HG02798 (cell line): ENCODE measurements around the gene FAM168A.
"Not testable (repeated sequence)": the region's sequence is repeated elsewhere in the genome, so short reads cannot be mapped to it uniquely, and the experiment has no call there.

Experiments
- ATAC-seq: cut with Tn5 transposase; IDR thresholded peaks from one replicate; pipeline ENCODE4 v1.9.1; 2021; ENCODE audit warnings: mild to moderate bottlenecking; ENCODE audit not compliant: unreplicated experiment, poor library complexity

Gene FAM168A

DNA sequence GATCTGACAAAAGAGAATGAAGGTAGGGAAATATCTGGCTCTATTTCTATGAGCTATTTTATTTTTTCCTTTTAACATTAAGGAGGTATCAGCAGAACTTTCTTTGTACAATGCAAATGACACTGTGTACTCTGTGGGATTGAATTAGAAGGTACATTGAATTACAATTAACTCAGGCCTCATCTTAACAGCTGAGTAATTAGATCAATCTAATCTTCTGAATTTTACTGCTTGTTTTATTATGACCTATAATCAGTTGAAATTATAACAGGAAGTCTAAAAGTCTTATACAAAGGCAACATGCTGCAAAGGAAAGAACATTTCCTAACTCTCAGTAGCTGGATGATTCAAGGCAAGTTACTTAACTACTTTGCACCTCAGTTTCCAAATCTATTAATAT, 151.9 kb downstream of the FAM168A start:
- no peak for ATAC-seq

DNA sequence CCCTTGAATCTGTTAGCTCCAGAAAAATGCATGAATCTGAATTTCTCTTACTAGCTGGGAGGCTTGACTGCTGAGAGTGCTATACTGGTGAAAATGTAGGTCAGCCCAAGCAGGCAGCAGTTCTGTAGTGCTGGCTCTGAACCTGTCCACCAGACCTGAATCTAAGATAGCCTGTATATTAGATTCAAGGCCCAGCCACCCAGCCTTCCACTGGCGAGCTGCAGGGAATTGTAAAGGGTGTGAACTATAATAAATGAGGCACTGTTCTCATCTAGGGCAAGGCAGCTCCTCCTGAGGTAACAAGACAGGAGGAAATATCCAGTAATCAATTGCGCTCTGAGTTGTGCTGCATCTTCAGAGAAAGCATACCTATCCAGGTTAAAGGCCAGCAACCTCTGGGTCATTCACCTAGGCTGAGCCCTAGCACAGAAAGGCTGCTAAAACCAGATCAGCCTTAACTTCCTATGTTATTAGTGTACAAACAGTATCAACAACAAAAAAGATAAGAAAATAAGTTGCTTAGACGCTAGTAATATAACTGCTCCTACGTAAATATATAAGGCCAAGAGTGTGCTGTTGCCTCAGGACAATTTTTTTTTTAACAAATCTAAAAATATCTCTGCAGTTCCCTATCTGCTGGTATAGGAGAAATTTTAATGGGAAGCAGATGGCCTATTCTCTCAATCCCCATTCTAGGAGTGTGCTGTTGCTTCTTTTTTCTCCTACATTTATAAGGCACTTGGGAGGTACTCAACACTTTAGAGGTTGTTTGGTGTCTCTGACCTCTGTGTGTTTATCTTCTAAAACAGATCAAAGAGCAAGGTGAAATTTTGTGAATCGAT, 158.7 kb downstream of the FAM168A start:
- no peak for ATAC-seq

DNA sequence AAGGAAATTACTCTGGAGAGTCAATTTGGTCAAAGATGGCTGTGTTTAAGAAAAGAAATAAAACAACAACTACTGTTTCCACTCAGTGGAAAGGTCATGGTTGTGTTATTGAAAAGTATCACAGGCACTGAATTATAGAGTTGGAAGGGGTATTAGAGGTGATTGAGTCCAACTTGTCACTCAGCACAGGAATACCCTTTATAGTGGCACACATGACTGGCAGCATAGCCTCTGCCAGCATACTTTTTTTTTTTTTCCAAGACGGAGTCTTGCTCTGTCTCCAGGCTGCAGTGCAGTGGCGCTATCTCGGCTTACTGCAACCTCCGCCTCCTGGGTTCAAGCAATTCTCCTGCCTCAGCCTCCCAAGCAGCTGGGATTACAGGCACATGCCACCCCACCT, 161.1 kb downstream of the FAM168A start:
- not testable (repeated sequence) for ATAC-seq

DNA sequence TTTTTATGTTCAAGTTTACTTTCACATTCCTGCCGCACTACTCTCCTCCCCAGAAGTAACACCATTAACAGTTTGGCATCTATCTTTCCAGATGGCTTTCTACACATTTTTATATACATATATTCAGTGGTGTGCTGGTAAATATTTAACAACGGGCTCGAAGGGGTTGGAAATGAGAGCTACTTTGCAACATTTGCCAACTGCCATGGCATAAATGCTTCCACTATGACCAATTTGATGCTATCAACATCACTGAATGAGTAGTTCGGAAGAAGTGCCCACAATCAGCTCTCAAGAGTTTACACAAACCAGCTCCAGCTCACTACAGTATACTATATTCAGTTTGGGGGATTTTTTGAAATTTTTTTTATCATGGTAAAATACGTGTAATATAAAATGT, 166.5 kb downstream of the FAM168A start:
- ATAC-seq: no peak

DNA sequence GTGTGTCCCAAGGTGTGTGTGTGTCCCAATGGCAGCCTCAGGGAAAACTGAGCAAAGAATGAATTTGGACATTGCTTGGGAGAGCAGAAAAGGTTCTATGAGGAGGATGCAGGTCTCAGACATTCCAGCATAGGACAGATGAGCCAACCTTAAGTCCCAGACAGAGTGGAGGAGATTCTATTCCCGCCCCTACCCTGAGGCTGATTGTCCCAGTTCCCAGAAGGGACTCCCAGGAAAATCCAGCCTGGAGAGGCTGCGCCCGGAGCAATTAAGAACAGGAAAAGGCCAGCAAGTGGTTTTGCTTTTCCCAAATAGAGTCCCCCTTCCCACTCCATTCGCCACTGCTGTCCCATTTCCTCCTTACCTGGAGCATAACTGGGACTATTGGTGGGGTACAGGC, 167.6 kb downstream of the FAM168A start:
- ATAC-seq: no peak

DNA sequence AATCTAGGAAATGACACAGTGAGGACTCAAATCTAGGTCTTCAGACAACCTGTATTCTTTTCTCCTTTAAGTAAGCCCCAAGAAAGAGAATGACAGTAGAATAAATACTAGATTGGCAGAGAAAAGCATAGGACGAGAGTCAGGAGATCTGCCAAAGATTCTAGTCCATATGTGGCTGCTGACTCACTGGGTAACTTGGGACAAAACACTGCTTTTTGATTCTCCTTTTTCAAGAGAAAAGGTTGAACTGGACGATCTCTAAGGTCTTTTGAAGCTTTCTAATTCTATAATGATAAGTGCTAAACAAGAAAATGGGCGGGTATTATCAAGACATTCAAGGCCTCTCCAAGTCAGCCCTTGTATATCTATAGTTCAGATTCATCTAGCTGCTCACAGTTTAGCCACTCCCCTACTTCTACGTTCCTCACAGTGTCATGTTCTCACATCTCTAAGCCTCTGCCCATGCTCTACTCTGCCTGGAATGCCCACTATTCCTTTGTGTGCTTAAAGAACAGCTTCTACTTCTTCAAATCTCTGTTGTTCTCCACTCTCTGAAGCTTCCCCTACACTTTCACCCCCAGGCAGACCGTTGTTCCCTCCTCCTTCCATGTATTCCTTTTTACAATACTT, 168.7 kb downstream of the FAM168A start:
- ATAC-seq: no peak

DNA sequence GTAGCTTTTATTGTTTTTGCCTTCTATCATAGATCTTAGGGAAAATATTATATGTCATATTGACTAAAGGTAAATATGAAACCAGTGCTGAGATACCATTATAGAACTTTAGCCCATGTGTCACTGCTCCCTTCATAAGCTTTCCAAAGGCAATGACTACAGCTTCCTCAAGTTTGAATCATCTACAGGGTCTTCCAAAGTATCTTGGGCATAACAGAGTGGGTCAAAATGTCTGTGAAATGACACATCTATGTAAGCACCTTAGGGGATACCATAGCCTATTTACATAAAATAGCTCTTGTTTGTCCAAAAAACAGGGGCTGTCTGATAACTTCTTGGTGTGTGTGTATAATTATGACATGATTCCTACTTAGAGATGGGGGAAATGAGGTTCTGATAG, 169.2 kb downstream of the FAM168A start:
- ATAC-seq: no peak

DNA sequence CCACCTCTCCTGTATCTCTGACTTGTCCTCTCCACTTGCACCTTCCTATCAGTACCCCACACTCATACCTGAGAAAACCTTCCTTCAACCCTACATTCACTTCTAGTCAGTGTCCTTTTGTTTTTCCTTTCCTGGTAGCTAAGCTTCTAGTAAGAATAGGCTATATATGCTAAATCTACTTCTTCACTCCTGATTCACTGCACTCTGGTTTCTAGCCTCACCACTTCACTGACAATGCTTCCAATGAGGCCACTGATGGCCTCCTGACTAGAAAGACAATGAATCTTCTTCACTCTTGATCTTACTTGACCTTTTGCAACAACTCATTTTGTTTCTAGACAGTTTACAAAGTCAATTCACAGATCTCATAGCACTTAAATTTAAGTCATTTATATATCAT, 169.7 kb downstream of the FAM168A start:
- no peak for ATAC-seq

DNA sequence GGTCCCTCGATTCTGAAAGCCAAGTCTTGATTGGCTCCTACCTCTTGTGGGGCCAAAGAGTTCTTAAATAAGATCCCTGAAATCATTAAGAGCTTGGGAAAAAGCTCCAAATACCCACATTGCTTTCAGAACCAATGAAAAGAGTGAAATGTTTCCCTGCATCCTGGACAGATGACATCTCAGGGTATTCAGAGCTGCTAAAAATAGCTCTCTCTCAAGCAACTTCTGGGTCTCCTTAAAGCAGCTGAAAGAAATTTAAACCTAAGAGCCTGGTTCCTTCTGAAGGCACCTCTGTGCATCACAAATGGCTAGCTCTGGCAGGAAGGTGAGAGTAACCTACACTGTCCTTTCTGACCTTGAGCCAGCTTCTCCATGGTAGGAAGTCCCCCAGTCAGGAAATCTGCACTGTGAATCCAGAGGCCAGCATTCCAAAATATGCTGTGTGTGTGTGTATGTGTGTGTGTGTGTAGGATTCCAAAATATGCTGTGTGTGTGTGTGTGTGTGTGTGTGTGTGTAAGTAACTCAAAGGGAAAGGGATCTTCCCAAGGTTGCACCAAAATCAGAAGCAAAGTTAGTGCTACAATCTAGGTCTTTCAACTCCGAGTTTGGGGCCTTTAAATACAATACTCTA, 171.6 kb downstream of the FAM168A start:
- no peak for ATAC-seq

DNA sequence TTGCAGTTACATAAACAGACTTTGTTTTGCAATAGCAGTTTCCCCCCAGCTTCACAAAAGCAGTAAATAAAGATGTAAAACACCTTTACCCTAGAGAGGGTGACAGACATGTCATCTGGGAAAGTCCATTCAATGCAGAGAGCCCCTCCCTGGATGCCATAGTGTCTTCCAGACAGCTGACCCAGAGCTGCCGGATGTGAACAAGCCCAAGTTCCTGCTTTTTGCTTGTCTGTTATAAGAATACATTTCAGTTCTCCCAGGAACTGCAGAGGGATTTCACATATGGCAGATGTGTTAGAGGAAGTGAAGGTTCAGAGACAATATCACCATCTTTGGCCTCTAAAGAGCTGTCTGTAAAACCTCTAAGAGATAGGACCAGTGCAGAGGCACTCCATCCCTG, 172.8 kb downstream of the FAM168A start:
- no peak for ATAC-seq

DNA sequence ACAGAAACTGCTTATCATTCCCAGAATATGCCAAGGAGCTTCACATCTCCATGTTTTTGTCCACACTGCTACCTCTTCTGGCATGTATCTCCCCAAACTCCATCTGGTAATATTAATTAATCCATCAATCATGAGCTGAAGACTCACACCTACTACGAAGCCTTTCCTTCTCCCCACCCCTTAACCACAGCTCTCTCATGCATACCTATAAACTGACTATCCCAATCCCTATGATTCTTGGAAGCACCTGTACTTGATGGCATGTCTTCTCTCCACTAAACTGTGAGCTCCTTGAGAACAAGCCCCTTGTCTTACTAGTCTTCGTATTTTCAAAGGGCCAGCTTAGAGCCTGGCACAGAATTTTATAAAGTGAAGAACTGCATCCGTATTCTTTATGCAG, 174.4 kb downstream of the FAM168A start:
- no peak for ATAC-seq

DNA sequence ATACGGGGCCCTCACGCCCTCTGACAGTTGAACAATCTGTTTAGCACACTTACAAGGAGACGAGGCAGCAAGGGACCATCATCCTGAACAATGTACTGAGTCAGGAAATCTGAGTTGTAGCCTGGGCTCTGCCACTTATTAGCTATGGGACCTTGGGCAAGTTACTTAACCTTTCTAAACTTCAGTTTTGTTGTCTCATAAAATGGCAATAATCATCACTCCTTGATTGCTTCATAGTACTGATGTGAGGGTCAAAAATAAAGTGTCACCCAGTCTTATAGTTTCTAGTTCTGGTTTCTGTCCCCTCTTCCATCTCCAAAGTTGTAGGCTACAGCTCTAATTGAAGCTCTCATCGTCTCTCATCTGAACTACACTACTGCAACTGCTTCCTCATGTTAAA, 175.0 kb downstream of the FAM168A start:
- no peak for ATAC-seq

DNA sequence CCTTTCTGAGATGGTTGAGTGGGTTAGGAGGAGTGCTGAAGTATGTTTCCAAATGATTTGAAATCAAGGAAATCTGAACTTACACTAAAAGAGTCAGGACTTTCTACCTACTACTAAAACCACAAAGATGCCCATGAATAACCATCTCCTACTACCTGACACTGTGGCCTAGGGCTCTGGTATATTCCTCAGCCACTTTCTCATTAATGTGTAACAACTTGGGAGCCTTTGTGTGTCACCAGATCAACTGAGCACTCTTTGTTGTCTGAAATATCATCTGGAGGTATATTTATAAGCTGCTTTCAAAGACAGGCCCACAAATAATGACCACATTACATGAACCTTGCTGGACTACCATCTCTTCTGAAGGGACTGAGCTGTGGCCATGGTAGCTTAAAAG, 177.8 kb downstream of the FAM168A start:
- no peak for ATAC-seq

DNA sequence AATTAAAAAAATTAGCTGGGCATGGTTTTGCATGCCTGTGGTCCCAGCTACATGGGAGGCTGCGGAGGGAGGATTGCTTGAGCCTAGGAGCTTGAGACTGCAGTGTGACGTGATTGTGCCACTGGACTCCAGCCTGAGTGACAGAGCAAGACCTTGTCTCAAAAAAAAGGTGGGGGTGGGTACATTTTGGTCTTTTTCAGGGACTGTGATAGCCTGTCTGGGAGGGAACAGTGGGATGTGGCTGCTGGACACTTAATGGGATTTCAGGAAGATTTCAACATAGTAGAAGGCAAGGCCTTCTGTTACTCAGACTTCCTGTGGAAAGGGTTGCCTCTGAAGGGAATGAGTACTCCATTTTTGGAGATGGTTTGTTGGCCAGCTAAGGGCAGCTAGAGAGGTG, 181.1 kb downstream of the FAM168A start:
- ATAC-seq: no peak

DNA sequence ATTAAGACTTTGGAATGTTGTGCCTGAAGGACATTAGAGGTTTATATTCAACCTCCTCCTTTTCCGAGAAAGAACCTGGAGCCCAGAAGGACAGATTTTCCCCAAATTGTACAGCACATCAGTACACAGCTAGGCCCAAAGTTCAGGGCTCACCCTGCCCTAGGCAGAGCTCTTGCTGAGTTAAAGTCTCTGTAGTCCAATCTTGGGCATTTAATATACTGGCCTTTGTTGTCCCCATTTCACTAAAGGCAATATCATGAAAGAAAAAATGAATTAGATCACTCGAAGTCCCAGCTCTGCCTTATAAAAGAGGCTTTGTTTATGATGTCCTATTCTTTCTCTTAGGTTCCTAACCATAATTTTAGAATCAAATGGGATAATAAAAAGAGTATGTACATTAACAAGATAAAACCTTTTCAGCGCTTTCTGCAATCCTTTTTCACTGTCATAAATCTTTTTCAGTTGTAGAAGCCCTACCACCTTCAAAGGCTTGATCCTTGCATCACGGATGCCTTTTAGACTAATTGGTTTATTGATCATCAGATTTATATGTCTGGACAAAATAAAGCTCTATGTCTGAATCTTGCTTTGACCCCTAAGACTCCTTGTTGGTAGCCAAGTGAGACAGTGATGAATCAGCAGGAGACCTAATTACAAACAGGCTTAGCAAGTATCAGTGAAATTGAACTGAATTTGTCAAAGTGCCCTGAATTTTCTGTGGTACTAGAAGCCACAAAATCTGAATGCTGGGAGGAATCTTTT, 181.9 kb downstream of the FAM168A start:
- ATAC-seq: no peak

DNA sequence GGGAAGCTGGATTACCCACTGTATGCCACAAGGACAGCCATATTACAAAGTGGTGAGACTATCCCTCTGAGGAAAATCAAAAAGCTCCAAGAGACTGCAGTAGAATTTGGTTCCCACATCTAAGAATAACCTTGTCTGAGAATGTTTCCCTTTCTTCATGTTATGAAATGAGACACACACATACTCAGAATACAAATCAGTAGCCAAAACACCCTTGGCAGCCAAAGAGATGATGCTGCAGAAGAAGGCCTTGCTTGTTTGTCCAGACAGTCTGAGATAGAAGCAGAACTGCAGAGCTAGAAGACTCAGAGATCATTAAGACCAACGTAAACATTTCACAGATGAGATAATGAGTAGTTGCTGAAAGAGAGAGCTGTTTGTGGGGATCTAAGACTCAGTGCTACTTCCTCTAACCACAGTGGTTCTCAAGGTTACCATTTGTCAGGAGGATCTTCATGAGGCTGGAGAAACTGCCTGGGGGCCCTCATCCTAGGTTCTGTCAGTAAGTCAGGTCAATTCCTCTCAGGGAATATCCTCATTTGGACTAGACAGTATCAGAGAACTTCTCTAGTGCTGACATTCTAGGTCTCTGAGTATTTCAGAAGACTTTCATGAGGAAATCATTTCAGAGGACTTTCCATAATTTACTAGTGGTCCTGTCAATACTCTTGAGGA, 182.8 kb downstream of the FAM168A start:
- ATAC-seq: no peak

DNA sequence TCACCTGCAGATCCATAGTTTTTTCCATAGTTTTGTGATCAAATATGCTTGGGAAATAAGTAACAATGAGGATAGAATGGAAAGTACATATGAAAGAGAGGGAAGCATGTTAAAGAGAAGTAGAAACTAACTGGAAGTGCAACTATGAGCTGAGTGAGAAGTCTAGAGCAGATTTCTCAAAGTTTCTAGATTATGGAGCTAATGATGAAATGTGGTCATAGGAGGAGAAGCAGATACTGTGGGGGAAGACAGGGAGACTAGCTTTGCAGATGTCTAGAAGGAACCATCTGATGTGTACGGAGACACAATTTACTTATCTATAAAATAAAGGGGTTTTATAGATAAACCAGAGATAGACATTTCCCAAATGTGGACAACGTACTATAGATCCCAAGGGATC, 184.7 kb downstream of the FAM168A start:
- ATAC-seq: no peak

DNA sequence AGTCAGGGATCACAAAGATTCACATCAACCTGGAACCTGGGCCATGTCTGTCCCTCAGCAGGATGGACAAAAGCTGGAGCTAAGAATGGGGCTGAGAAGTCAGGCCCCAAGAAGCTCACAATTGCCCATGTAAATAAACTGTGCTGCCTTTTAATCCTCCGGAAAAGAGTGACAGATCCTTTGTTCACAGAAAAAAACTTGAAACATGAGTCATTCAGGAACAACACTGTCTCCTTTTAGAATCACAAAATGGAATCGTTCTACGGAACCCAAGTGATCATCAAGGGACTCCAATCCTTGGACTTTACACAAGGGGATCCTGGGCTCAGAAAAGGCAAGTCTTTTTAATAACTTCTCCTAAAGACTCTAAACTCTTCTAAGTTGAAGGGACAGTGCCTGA, 185.6 kb downstream of the FAM168A start:
- no peak for ATAC-seq

DNA sequence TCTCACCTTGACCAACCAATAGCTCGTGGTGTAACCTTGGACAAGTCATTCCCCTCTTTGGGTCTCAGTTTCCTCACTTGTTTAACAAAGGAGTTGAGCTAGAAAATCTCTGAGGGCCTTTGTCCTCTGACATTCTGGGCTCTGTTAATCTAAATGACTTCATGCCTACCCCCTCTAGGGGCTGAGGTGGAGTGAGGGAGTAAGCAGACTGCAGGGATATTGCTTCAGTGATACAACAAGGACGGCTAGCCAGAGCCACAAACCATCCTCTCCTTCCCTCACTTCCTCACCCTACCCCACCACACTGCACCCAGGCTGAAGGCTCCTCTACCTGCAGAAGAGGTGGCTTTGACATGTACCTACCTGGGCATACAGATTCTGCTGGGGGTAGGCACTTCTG, 186.9 kb downstream of the FAM168A start:
- ATAC-seq: no peak

DNA sequence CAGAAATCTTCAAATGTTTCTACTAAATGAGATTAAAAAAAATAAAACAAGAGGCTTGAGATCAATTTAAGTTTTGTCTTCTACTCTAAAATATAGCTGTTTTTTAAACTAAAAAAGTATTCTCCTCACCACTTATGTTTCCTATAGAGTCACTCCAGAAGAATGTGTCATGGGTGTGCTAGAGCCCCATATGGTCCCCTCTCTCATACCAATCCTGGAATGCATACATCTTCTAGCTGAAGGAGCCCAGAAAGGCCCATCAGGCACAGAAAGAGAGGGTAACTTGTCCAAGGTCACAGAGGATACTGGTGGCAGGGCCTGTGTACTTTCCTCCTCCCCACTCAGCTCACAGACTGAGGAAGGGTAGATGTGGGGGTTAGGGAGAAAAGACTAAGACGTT, 187.3 kb downstream of the FAM168A start:
- no peak for ATAC-seq
